GM21390 (cell line): ENCODE measurements around the gene SHC1.

Experiments used
- ATAC-seq: cut with Tn5 transposase; IDR thresholded peaks from one replicate; pipeline ENCODE4 v1.9.1; 2021; ENCODE audit not compliant: unreplicated experiment

The SHC1 gene

DNA sequence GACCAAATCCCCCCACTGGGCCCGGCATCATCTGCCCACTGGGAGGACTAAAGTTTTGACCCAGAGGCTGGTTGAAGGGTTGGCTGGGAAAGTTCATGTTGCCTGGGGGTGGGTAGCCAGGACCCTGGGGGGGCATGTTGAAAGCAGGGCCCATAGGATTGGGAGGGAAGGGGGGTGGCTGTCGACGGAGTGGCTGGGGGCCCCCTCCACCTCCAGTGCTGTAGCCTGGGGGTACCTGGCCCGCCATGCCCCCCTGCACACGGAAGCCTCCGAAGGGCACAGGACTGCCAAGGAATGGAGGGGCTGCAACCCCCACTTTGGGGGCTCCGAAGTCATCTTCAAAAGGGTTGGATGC is 11.1 kb downstream of the SHC1 start:
- ATAC-seq = no peak

- no peak for ATAC-seq
Measured at GRCh38 chr1:154958681-154959425, 11.7 kb downstream of the SHC1 start.

- ATAC-seq = no peak
Measured at GRCh38 chr1:154958036-154958435, 12.5 kb downstream of the SHC1 start.

DNA sequence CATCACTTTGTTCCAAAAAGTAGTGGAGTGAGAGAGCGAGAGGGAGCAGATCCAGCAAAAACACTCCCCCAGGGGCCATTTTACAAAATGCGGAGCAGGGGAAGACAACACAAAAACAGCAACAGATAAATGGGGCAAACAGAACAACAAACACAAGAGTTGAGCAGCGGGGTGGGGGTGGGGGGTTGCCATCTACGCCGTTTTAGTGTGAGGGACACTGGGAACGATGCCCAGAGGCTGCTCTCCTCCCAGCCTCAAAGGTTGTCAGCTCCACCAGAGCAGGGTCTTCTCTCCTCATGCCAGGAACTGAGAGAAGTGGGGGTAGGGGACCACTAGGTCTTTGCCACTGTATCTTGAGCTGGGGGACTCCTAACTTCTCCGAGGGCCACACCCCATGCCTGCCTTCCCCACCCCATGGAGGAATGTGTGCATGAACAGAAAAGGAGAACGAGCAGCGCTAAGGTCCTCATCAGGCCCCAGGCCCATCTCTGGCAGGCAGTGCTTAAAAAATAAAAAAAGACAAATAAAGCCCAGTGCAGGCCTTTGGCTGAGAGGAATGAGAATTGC is 13.4 kb downstream of the SHC1 start:
- no peak for ATAC-seq

DNA sequence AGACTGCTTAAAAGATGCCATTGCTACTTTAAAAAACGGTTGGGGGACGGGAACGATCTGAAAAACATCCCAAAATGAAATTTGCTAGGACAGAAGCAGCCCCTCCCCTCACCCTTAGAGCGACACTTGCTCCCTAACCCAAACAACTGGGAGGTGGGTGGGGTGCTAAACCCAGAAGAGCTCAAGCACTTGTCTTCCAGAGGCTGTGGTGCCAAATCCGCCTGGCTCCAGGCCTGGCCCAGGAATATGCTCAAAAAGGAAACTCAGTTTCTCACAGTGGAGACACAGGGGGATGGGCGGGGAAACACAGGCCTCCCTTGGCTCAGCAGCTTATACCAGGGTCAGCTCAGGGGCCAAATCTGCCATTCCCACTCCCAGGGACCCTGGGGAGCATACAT is 14.0 kb downstream of the SHC1 start:
- no peak for ATAC-seq

- peak; percentile 56 for ATAC-seq
Measured at GRCh38 chr1:154955718-154956543, 14.6 kb downstream of the SHC1 start, which contains the start of gene PBXIP1. PBXIP1 (minus strand) TSS chr1:154956099; CDS start chr1:154953721, 2,378 bp downstream.

DNA sequence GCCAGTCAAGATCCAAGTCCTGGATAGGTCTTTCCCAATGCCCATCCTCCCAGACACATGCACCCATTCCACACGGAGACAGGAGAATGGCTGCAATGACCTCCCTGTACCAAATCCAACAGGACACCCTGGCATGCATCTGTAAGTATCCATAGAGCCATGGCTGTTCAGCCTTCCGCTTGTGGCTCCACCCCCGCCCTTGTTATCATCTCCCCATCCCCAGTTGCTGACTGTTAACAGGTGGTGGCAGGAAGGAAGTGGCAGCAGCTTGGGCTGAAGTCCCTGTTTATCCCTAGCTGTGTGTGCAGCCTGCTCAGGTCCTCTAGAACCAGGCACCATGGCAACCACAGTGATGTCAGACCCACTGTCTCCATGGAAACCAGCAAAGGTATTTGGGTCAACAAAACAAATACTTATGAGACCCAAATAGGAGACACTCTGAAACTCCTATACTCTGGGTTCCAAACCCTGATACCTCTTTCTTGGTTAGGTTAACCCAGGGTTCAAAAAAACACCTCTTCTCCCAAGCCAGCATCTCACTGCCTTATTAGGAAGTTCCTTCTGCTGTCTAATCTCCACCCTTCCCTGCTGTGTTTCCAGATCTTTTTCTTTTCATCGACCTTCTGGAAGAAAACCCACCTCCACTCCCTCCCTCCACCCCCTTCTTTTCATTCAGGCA is 15.4 kb downstream of the SHC1 start:
- peak; percentile 53 for ATAC-seq

- no peak for ATAC-seq
Measured at GRCh38 chr1:154954541-154954940, 16.0 kb downstream of the SHC1 start.

- ATAC-seq = no peak
Measured at GRCh38 chr1:154953611-154954038, 16.9 kb downstream of the SHC1 start.

- ATAC-seq = no peak
Measured at GRCh38 chr1:154952664-154953063, 17.9 kb downstream of the SHC1 start.

GRCh38 chr1:154951901-154952657 is 18.5 kb downstream of the SHC1 start:
- ATAC-seq = no peak

- ATAC-seq = no peak
Measured at GRCh38 chr1:154948079-154948478, 22.5 kb downstream of the SHC1 start.

- ATAC-seq = no peak
Measured at GRCh38 chr1:154945962-154946850, 24.3 kb downstream of the SHC1 start.

- no peak for ATAC-seq
Measured at GRCh38 chr1:154945160-154945961, 25.2 kb downstream of the SHC1 start.

DNA sequence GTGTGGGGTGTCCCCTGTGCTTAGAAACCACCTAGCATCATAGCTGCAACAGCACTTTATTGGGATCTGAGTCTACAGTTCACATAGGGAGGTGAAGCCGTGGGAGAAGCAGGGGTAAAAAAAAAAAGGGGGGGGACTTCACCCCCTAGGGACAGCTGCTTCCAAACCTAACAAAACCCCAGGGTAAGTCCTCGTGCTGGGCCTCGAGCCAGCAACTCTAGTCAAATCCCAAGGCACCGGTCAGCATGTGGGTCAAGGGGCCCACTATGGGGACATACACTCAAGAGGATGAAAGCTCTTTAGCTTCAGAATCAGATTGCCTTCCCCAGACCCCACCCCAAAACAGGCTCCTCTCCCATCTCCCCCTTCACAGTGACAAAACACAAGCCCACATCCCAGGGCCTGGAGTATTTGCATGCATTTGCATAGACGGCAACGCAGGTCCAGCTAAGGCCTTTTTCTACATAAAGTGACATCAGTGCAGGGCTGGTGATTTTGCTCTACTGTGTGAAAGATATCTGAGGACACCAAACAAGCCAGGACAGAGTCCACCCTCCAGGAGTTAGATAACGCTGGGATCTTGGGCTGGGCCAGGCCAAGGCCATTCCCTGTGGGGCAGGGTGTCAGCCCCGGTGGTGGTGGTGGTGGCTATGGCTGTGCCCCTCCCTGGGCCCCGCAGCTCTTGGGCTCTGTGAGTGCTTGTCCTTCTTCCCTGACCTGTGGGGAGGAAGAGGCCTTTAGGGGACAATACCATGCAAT is 26.0 kb downstream of the SHC1 start:
- ATAC-seq = no peak

- ATAC-seq = no peak
Measured at GRCh38 chr1:154943649-154944400, 26.7 kb downstream of the SHC1 start.

GRCh38 chr1:154941333-154942013 is 29.1 kb downstream of the SHC1 start:
- ATAC-seq = no peak
